Measurements from ENCODE around the gene TPCN2.

The TPCN2 gene

DNA sequence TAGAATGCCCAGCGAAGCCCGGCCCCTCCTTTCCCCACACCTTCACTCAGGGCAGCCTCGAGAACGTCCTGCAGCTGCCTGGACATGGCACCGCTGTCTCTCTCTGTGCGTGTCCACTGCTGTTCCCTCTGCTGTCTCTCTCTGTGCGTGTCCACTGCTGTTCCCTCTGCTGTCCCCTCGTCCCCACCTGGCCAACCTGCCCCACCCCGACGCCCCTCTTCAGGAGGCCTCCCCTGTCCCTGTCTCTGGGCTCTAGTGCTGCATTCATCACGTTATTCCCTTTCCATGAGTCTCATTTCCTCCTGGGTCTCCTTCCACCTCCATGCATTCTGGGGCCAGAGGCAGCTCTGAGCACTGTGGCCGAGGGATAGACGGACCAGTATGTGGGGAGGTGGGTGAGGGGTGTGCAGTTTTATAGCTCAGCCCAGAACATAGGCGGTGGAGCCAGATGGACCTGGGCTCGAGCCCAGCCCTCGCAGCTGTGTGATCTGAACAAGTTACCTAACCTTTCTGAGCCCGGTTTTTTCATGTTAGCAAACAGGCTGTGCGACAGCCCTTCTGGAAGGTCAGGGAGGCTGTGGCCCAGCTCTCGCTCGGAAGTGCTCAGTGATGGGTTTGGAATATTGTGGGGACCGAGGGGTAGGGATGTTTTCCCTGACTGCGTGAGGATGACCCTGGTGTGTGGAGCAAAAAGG, 65.1 kb downstream of the TPCN2 start:
- Histone ChIP-seq H3K4me3 (no peak overlapping the region), H3K27ac (no peak overlapping the region)
- TF ChIP-seq, protein P1, sequence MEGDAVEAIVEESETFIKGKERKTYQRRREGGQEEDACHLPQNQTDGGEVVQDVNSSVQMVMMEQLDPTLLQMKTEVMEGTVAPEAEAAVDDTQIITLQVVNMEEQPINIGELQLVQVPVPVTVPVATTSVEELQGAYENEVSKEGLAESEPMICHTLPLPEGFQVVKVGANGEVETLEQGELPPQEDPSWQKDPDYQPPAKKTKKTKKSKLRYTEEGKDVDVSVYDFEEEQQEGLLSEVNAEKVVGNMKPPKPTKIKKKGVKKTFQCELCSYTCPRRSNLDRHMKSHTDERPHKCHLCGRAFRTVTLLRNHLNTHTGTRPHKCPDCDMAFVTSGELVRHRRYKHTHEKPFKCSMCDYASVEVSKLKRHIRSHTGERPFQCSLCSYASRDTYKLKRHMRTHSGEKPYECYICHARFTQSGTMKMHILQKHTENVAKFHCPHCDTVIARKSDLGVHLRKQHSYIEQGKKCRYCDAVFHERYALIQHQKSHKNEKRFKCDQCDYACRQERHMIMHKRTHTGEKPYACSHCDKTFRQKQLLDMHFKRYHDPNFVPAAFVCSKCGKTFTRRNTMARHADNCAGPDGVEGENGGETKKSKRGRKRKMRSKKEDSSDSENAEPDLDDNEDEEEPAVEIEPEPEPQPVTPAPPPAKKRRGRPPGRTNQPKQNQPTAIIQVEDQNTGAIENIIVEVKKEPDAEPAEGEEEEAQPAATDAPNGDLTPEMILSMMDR (IDR thresholded peaks at IDR 0.05) = no peak
- no peak for DNase-seq (ENCODE audit: low spot score)

DNA sequence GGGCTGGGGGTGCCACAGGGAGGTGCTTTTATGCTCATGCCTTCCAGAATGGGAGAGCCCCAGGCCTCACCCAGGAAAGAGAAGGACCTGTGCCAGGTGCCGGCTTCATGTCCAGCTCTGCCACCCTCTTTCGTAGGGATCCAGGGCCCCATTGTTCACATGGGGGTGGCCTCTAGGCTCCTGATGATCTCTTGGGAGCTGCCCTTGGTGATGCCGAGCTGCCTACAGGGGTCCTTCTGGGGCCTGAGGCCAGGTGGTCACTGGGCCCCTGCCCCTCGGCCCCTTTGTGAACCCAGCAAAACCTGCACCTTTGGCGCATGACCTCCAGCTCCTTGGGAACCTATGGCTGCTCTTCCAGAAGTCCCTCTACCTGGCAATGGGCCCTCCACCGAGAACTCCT, 65.6 kb downstream of the TPCN2 start:
- TF ChIP-seq, protein P1 (IDR thresholded peaks at IDR 0.05) = no peak
- H3K27ac ChIP-seq = no peak overlapping the region
- no peak overlapping the region for H3K4me3 ChIP-seq
- DNase-seq (ENCODE audit: low spot score) = no peak

DNA sequence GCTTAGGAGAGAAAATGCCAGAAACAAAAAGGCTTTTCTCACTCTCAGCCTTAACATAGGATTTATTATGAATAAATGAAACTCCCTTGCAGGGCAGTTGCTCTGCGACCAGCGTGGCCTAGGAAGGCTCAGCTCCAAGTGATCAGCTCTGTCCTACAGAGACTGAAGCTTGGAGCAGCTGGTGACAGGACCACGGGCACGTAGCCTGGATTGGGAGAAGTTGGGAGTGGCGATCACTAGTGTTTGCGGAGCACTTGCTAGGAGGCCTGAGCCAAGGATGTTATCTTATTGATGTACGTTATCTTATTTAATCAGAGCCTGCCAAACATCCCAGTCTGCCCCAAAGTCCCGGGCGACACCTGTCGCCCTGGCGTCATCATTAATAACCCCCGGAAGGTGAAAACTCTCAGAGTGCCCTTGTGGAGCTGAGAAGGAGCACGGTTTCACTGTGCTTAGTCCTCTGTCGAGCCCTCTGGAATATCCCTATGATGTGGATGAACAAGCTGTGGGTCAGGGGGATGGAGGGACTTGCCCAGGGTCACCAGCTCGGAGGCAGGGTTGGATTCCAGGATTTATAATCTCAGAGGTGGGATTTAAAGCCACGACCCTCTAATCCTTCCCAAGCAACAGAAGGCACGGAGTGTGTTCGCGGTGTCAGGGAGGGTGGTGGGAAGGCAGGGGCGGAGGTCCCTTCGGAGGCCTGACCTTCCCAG, 66.2 kb downstream of the TPCN2 start:
- TF ChIP-seq, protein P1 (IDR thresholded peaks at IDR 0.05) = no peak
- H3K4me3 ChIP-seq = no peak overlapping the region
- H3K27ac ChIP-seq = no peak overlapping the region
- no peak for DNase-seq (ENCODE audit: low spot score)

DNA sequence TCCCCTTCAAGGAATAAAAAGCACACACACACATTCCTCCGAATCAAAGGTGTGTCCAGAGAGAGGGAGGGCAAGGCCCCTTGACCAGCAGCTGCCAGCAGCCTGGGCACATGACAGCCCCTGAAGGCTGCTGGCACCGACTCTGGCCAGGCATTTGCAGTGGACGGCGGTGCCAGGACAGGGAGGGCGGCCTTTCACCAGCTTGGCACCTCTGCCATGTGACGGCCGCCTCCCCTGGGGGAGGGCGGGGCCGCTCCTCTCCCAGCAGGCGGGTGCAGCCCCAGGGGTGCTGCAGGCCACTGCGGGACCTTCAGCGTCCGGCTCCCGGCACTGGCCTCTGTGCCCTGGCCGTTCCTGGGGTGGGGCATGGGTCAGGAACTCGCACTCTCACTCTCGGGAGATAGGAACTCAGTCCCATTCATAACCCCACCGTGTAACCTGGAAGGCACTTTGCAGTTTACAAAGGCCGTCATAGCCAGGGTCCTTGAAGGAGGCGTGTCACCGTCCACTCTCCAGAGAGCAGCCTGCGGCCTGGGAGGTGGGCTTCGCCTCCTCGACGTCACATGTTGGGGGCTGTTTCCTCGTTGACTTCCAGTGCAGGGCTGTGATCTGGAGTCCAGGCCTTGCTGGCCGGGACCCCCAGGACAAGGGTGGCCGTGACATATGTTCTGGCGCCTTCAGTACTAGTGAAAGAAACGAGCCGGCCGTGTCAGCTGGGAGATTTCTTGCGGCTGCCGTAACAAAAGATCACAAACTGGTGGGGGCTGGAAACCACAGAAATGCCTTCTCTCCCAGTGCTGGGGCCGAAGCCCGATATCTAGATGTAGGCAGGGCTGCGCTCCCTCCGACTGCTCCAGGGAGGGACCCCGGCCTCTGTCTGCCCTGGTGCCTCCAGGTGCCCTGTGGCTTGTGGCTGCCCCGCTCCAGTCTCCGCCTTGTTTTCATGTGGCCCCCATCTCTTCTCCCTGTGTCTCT, 67.1 kb downstream of the TPCN2 start:
- TF ChIP-seq, protein P1 (IDR thresholded peaks at IDR 0.05) = no peak
- no peak for DNase-seq (ENCODE audit: low spot score)

DNA sequence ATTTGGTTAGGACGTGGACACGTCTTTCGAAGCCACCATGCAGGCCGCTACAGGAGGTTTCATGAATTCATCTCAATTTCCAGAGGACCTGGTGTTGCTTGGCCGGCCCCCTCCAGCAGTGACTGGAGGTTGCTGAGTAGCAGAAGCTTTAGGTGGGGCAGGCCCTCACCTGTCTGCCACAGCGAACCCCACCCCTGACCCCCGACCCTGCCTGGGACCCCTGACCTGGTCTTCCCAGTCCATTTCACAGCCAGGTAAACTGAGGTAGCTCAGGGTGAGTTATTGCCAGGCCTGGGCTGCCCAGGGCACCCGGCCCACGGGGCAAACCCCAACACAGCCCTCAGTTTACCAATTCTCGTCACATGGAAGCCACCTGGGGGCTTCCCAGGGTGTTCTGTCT, 67.9 kb downstream of the TPCN2 start:
- Histone ChIP-seq H3K27ac (no peak overlapping the region), H3K4me3 (no peak overlapping the region)
- TF ChIP-seq, protein P1 (IDR thresholded peaks at IDR 0.05) = no peak
- DNase-seq (ENCODE audit: low spot score) = no peak

More for the DNA sequence above, 67.1 kb downstream of the TPCN2 start:
- Histone ChIP-seq H3K27ac (no peak overlapping the region), H3K4me3 (no peak overlapping the region)

DNA sequence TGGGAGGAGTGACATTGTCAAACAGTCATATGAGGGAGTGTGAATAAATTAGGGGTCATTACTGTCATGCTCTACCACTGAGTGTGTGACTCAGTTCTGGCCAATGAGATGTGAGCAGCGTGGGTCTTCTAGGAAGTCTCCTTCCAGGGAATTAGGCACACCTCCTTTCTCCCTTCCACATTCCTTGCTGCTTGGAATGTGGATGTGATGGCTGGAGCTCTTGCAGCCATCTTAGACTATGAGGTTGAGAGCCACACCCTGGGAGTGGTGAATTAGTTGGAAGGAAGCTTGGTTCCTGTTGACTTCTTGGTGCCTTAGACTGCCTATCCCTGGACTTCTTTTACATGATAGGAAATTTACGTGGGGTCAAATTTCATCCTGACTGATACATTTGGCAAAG, 70.5 kb downstream of the TPCN2 start:
- no peak for DNase-seq (ENCODE audit: low spot score)
- no peak overlapping the region for H3K4me3 ChIP-seq
- no peak overlapping the region for H3K27ac ChIP-seq
- TF ChIP-seq, protein P1 (IDR thresholded peaks at IDR 0.05) = no peak

Measured in coronary artery (tissue), 2 donors.